ENCODE data around the gene AOPEP. TPM values are rescaled to one million over a fixed set of nuclear protein-coding genes. Genes with fewer than 3 reads are reported as not detected.

The AOPEP gene
- total RNA-seq, 1 donor from 2014 or later = 305 TPM

DNA sequence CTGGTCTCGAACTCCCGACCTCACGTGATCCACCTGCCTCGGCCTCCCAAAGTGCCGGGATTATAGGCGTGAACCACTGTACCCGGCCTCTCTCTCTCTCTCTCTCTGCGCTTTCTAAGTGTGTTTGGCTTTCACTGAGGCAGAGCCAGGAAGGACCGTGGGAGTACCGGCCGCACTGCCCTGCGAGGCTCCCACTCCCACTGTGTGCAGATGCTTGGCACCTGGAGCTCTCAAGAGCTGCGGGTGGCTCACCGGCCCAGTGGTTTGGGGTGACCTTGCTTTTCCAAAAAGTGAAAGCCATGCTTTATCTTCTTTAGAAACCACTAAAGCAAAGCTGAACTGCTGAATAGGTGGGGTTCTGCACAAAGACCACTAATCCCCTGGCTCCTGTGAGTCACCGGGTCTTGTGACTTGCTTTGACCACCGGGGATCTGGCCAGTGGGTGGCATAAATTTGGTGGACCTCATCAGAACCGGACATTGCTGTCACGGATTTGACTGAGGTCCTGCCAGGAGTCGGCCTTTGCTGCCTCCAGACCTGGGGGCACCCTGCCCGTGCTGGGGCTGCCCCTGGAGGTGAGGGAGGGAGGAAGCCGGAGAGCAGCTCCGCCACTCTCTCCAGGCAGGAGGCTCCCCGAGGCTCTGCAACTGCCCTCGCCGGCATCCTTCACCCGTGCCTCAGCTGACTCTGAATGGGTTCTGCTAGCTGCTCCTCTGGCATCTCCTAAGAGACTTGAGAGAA is 362.1 kb downstream of the AOPEP start:
- Histone ChIP-seq H3K27me3 (no peaks in the 10 kb centered on the region), H3K27ac (peak overlapping the region; percentile 93), H3K4me3 (no peak overlapping the region), H3K4me1 (peaks cover 98% of the 10 kb centered on the region), H3K36me3 (peaks cover 0 to 23% of the 10 kb centered on the region in 2 donors), H3K9me3 (no peaks in the 10 kb centered on the region)
- intact Hi-C loops (cut with DNase I) = no loop called here
- DNase-seq (ENCODE audit: extremely low spot score in 2 of 2) = no peak
- TF ChIP-seq POLR2AphosphoS5 (IDR thresholded peaks at IDR 0.05; ENCODE audit: insufficient read depth in 1 of 2, low read depth in 1 of 2) = peak in 1 of 2 donors; percentile 25
- TF ChIP-seq, protein P1, sequence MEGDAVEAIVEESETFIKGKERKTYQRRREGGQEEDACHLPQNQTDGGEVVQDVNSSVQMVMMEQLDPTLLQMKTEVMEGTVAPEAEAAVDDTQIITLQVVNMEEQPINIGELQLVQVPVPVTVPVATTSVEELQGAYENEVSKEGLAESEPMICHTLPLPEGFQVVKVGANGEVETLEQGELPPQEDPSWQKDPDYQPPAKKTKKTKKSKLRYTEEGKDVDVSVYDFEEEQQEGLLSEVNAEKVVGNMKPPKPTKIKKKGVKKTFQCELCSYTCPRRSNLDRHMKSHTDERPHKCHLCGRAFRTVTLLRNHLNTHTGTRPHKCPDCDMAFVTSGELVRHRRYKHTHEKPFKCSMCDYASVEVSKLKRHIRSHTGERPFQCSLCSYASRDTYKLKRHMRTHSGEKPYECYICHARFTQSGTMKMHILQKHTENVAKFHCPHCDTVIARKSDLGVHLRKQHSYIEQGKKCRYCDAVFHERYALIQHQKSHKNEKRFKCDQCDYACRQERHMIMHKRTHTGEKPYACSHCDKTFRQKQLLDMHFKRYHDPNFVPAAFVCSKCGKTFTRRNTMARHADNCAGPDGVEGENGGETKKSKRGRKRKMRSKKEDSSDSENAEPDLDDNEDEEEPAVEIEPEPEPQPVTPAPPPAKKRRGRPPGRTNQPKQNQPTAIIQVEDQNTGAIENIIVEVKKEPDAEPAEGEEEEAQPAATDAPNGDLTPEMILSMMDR (IDR thresholded peaks at IDR 0.05) = no peak

GRCh38 chr9:95089257-95090022 is 362.9 kb downstream of the AOPEP start:
- no peaks in the 10 kb centered on the region for H3K9me3 ChIP-seq
- DNase-seq (ENCODE audit: extremely low spot score in 2 of 2) = no peak
- H3K27ac ChIP-seq = peak overlapping the region; percentile 93
- H3K4me3 ChIP-seq = no peak overlapping the region
- TF ChIP-seq POLR2AphosphoS5 (IDR thresholded peaks at IDR 0.05; ENCODE audit: insufficient read depth in 1 of 2, low read depth in 1 of 2) (no peak), POLR2A (IDR thresholded peaks at IDR 0.05) (no peak)
- TF ChIP-seq, protein P1 (IDR thresholded peaks at IDR 0.05) = no peak
- intact Hi-C loops (cut with DNase I) = no loop called here
- peaks cover 0 to 20% of the 10 kb centered on the region in 2 donors for H3K36me3 ChIP-seq
- peaks cover 100% of the 10 kb centered on the region for H3K4me1 ChIP-seq
- H3K27me3 ChIP-seq = no peaks in the 10 kb centered on the region

GRCh38 chr9:95090023-95090791 is 363.7 kb downstream of the AOPEP start:
- TF ChIP-seq, protein P1 (IDR thresholded peaks at IDR 0.05) = no peak
- TF ChIP-seq POLR2AphosphoS5 (IDR thresholded peaks at IDR 0.05; ENCODE audit: insufficient read depth in 1 of 2, low read depth in 1 of 2) = peak in 1 of 2 donors; percentile 48
- no peaks in the 10 kb centered on the region for H3K9me3 ChIP-seq
- no peak overlapping the region for H3K4me3 ChIP-seq
- H3K27me3 ChIP-seq = no peaks in the 10 kb centered on the region
- intact Hi-C loops (cut with DNase I) = no loop called here
- peak overlapping the region; percentile 93 for H3K27ac ChIP-seq
- H3K4me1 ChIP-seq = peaks cover 100% of the 10 kb centered on the region
- peaks cover 0 to 20% of the 10 kb centered on the region in 2 donors for H3K36me3 ChIP-seq
- DNase-seq (ENCODE audit: extremely low spot score in 2 of 2) = no peak

- peaks cover 100% of the 10 kb centered on the region for H3K4me1 ChIP-seq
- DNase-seq (ENCODE audit: extremely low spot score in 2 of 2) = no peak
- no peaks in the 10 kb centered on the region for H3K27me3 ChIP-seq
- TF ChIP-seq, protein P1 (IDR thresholded peaks at IDR 0.05) = no peak
- TF ChIP-seq POLR2A (IDR thresholded peaks at IDR 0.05) (no peak), POLR2AphosphoS5 (IDR thresholded peaks at IDR 0.05; ENCODE audit: insufficient read depth in 1 of 2, low read depth in 1 of 2) (peak in 1 of 2 donors; percentile 32)
- peak overlapping the region; percentile 93 for H3K27ac ChIP-seq
- H3K4me3 ChIP-seq = no peak overlapping the region
- intact Hi-C loops (cut with DNase I) = no loop called here
- H3K36me3 ChIP-seq = peaks cover 0 to 11% of the 10 kb centered on the region in 2 donors
- H3K9me3 ChIP-seq = no peaks in the 10 kb centered on the region
Measured at GRCh38 chr9:95090871-95091577, 364.5 kb downstream of the AOPEP start.
